ENCODE results near the gene GAB2.
"Not testable (repeated sequence)": the region's sequence is repeated elsewhere in the genome, so short reads cannot be mapped to it uniquely, and the experiment has no call there.

Gene GAB2

DNA sequence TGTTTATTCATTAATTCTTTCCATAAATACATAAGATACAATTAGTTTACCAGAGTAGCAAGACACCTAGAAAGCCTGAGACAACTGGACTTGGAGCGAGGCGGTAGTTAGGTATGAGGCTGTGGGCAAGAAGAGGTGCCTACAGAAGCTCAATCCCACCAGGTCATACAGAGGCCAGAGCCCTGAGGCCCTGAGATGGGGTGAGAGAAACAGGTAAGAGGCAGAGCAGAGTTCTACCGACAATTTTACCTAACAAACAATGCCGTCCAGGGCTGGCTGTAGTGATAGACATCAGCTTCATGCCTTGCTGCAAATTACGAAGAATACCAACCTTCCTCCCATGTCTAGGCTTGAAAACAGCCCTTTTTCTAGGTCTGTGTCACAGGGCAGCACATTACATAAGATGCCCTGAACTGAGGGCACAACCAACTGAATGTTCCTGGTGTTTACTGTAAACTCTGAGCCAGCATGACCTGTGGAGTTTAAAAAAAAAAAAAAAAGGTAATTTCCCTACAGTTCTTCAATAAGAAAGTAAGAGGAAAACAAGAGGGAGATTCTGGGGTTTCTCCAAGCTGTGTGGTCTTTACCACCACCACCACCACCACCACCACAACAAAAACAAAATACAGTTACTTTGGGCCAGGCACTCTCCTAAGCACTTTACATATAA, 105.8 kb downstream of the GAB2 start:
- no peak for DNase-seq

DNA sequence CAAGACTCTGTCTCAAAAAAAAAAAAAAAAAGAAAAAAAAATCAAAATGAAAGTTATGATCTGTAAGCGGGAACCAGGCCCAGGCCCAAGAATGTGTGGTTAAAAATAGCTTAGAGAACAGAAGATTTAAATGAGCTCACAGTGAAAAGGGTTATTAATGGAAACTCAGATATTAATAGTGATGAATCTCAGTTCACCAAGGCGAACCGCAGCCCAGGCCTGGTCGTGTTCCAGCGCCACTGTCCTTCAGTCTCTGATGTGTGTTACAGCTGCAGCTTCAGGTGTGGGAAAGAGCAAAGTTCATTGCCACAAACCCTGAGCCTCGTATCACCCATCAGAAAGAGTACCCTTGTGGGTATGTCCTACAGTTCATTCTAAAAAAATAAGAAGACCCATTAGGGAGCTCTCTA, 107.1 kb downstream of the GAB2 start:
- no peak for DNase-seq

DNA sequence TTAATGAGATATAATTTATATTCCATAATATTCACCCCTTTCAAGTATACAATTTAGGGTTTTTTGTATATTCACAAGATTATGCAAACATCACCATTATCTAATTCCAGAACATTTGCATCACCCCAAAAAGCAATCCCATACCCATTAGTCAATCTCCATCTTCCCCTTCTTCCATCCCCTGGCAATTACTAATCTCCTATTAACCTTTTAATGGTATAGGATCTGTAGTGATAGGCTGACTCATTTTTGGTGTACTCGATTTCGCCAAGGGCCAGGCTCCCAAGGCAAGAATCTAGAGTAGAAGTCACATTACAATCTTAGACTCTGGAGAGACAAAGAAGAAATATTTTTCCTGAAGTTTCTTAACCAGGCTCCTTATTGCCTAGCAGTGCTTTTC, 113.4 kb downstream of the GAB2 start:
- no peak for DNase-seq

DNA sequence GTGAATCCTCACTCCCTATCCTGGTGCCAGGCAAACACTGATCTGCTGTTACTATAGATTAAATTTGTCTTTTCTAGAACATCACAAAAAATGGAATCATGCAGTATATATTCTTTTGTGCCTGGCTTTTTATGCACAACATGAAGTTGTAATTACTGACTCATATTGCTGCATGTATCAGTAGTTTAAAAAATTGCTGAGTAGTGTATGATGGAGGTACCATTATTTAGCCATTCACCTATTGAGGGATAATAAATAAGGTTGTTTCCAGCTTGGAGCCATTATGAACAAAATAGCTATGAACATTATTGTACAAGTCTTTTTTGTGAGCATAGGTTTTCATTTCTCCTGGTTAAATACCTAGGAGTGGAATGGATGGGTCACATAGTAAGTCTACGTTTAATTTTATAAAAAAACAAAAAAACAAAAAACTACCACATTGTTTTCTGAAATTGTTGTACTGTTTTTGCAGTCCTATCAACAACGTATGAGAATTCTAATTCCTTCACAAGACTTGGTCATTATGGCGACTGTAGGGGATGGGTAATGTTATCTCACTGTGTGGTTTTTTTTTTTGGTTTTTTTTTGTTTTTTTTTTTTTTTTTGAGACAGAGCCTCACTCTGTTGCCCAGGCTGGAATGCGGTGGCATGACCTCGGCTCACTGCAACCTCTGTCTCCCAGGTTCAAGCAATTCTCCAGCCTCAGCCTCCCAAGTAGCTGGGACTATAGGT, 117.3 kb downstream of the GAB2 start:
- DNase-seq: no peak

- no peak for DNase-seq
Measured at GRCh38 chr11:78299000-78299710, 118.5 kb downstream of the GAB2 start.

DNA sequence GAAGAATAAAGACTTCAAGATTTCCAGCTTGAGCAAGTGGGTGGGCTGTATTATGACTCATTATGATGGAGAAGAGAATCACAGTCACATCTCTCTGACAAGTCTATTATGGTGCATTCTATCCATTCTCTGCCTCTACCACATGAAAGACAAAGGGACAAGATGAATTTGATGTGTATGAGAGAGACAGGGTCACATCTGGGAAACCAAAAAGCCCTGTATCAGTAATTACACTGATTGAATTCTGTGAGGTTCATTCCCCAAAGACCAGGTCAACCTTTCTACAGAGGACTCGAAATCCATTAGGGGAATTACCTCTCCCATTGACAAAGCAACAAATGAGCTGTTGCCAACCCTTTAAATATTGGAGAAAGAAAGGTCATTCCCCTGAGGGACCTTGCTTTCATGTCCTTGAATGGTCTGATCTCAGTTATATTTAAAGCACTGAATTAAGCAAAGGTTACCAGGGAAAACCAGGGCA, 119.3 kb downstream of the GAB2 start:
- no peak for DNase-seq

DNA sequence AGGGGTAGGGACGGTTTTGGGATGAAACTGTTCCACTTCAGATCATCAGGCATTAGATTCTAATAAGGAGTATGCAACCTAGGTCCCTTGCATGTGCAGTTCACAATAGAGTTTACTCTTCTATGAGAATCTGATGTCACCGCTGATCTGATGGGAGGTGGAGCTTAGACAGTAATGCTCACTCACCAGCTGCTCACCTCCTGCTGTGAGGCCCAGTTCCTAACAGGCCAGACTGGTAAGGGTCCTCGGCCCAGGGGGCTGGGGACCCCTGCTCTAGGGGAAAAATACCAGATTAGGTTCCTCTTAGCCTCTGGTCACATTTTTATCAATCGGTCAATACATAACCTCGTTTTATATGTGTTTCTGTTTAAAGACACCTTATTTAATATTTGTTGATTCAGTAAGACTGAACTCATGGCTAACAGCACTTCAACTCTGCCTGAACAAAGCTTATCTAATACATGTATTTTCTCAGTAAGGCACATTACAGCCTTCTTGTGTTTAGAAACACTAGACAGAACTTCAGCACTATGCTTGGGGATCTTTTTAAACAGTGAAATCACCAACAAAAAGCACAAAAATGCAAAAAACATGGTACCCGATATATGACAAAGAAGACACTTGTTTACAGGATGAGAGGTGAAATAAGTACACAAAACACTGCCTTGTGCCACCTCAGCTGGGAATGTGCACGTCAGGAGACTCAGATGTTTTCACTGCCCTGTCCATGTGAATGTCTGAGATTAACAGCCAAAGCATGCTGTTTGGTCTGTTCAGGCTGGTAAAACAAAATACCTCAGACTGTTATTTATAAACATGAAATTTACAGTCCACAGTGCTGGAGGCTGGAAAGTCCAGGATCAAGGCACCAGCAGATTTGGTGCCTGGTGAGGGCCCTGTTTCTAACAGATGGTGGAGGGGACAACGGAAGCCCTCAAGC, 121.4 kb downstream of the GAB2 start:
- no peak for DNase-seq

DNA sequence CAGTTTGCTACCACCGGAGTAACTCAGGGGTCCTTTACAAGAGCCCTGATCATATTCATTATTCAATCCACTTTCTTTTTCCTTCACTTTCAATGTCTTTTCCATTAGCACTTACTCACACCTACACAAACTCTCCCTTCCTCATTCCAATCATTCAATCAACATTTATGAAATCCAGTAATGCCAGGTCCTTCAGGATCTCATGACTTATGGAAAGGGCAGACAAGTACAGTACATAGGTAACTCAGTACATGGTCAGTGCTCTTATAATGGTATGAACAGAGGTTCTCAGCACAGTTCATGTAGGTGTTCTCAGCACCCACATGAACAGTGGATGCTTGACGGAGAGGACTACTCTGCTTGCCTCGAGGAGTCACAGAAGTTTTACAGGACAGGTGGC, 122.3 kb downstream of the GAB2 start:
- DNase-seq: no peak

GRCh38 chr11:78294100-78294499, 123.5 kb downstream of the GAB2 start:
- DNase-seq: not testable (repeated sequence)

- DNase-seq: no peak
Measured at GRCh38 chr11:78293536-78293935, 124.1 kb downstream of the GAB2 start.

DNA sequence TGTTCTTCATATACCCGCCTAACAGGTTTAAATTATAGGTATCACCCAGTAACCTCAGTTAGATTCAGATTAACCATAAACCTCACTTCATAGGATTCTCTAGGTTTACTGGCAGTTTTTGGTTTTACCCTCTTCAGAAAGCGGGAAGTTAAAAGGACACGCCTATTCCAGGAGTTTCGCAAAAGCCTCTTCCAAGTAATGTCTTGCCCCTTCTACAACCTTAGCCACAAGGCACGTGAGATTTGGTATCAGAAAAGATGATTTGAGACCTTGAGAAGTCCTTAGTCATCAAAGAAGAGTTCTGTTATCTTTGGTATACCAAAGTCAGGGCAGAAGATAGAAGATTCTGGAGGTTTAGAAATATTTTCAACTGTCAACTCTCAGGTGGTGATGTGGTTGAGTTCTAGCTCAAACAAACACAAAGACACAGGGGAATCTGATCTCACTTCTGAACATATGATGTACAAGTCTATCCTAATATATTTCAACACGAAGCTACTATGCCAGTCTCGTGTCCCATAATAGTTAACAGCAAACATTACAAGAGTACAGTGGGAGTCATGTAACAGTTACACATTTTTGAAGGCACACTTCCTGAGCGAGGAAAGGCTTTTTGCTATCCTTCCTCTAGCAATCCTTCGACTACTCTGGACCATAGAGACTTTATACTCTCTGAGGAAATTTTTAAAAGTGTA, 125.4 kb downstream of the GAB2 start:
- DNase-seq: peak; percentile 98

GRCh38 chr11:78291503-78292108, 126.0 kb downstream of the GAB2 start:
- DNase-seq: peak; percentile 70

DNA sequence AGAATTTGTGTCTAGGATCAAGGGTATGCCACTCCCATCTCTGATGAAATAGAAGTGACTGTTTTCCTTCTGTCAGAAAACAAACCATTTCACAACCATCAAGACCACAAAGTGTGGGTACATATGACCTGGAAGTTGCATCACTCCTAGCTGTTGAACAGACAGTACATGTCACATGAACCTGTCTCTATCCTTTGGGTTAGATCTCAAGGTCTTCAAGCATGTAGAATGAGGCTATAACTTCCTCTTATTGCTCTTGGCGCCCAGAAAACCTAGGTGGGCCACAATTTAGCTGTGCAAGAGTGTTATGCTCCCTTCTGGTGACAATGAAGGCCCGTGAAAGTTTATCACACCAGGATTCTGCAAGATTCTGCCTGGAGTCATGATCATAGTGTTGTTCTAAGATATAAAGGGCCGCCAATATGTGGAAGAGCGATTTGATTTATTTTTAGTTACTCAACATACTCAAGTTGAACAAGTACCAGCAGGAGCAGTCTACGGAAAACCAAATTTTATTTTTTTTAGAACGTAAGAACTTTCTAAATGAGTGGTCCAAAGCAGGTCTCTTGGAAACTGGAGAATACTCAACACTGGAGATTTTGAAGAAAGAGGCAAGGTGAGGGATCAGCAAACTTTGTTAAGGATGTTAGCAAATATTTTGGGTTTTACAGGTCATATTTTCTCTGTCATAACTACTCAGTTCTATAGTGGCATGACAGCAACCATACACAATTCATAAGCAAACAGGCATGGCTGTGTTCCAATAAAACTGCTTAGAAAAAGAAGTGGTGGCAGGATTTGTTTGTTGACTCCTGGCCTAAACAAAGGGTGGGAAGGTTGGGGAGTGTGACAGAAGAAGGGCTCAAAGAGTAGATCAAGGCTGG, 127.1 kb downstream of the GAB2 start:
- peak; percentile 99 for DNase-seq

DNA sequence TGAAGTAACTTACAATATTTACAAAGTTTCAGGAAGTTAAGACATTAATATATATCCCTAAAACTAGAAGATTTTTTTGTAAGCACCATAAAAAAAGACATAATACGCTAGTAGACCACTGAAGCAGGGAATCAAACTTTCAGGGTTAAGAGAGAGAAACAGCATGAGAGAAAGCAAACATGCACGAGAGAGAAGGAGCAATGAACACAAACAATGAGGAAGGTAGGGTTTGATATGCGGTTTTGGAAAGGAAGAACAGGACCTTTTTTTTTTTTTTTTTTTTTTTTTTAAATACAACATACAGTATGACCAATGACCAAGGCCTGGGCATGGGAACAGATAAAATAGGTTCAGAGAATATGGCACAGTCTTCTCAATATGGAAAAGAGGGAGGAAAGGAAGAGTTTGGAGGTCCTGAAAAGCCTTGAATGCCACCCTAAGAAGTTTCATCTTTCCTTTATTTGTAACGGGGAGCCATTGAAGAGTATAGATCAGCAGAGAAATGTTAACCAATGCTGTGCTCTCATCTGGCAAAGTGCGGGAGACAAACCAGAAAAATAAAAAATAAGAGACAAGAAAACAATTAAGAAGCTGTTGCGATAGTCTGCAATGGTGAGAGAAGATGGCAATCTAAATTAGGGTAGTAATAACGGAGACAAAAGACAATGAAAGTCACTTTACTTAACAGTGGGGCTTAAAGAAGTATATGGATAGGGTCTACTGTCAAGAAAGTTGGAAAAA, 127.9 kb downstream of the GAB2 start:
- peak; percentile 83 for DNase-seq

GRCh38 chr11:78284260-78284659, 133.4 kb downstream of the GAB2 start:
- no peak for DNase-seq

DNA sequence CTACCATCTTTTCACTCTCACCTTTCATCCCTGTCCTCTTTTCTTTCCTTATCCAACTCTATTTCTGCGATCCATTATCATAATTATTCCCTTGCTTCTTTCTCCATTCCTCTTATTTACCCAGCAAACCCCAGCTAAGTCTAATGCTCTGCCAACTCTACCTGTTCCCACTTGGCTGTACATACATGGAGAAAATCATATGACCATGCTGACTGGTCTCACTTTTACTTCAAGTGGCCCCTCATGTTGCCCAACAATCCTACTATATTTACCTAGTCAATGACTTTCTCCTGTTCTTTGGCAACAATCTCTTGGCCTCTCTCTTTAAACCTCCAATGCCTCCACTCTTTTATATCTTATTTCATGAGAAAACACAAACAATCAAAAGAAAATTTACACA, 134.8 kb downstream of the GAB2 start:
- no peak for DNase-seq

- no peak for DNase-seq
Measured at GRCh38 chr11:78281511-78281910, 136.1 kb downstream of the GAB2 start.

GRCh38 chr11:78277314-78277994, 140.2 kb downstream of the GAB2 start:
- no peak for DNase-seq

- no peak for DNase-seq
Measured at GRCh38 chr11:78276311-78276710, 141.3 kb downstream of the GAB2 start.
